GM13977 (cell line): ENCODE data around the gene EIF3K.

Experiments used
- DNase-seq: peaks from one replicate; pipeline ENCODE4 v3.0.0; 2012; ENCODE audit warnings: low spot score
- CTCF ChIP-seq: IDR thresholded peaks from 2 replicates; pipeline ENCODE4 v1.5.1; 2012; ENCODE audit warnings: mild to moderate bottlenecking, control low read depth; ENCODE audit not compliant: insufficient read depth; ENCODE audit errors: extremely low read depth, missing control alignments
- in situ Hi-C: fragments of 300-500 bp; cut with MboI; formaldehyde crosslinking; loops from one replicate; pipeline ENCODE4 v1.12.0; 2022; ENCODE audit warnings: low sequenced_read_pairs, low pct_unique_long_range_greater_than_20kb, mixed read lengths, inconsistent platforms; ENCODE audit not compliant: unreplicated experiment

EIF3K gene

GRCh38 chr19:38666663-38667511 lies 47.9 kb downstream of the EIF3K start:
- no peak for TF ChIP-seq CTCF
- peak; percentile 80 for DNase-seq
- in situ Hi-C loops, result no loop called here

DNA sequence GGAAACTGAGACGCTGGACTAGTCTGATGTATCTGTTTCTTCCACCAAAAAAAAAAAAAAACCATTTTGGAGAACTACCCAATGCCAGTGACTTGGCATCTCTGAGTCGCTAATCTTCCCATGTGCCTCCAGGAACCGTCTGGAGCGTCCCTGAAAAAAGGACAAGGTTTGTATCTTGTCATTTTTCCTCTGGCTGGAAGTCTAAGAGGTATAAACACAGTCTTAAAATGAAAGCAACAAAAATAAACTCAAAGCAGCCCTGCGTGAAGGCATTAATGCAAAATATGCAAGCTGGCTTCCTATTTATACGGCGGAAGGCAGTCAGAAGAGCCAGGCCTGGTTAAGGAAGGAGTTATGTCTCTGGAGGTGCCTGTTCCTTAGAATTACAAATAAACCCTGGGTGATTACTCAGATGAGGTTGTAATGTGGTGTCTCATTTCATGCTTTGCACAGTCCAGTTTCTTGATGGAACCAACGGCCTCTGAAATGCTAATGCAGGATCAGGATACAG lies 48.7 kb downstream of the EIF3K start:
- no peak for DNase-seq
- TF ChIP-seq CTCF, result no peak
- in situ Hi-C loops, result no loop called here

DNA sequence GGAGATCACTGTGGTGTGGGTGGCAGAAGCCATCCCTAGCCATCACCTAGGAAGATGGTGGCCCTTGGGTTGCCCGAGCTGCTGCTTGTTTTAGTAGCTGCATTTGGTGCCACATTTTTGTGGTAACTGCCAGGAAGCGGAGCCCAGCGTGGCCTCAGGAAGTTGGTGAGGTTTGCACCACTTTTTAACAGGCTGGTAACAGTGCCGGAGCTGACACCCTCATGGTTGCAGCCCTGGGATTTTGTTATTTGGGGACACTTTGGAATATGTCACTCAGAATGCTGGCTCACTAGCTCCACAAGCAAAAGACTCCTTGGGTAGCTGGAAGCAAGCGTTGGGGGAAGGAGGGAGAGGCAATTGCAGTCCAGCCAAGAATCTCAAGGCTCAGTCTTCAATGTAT lies 50.6 kb downstream of the EIF3K start:
- in situ Hi-C loops, result no loop called here
- no peak for DNase-seq

GRCh38 chr19:38670921-38671398 lies 52.0 kb downstream of the EIF3K start:
- DNase-seq, result no peak
- no peak for TF ChIP-seq CTCF
- in situ Hi-C loops, result no loop called here

More for the DNA sequence above, 50.6 kb downstream of the EIF3K start:
- no peak for TF ChIP-seq CTCF

GRCh38 chr19:38671654-38672053 lies 52.7 kb downstream of the EIF3K start:
- in situ Hi-C loops, result no loop called here
- TF ChIP-seq CTCF, result no peak
- no peak for DNase-seq

- in situ Hi-C loops, result no loop called here
- no peak for DNase-seq
- no peak for TF ChIP-seq CTCF
Measured at GRCh38 chr19:38673030-38673429, 54.0 kb downstream of the EIF3K start.
